ENCODE measurements around the gene POLR2L. TPM values are rescaled to one million over a fixed set of nuclear protein-coding genes. Genes with fewer than 3 reads are reported as not detected.

Gene POLR2L
- total RNA-seq, 1 experiment from 2014 or later = 107 TPM

DNA sequence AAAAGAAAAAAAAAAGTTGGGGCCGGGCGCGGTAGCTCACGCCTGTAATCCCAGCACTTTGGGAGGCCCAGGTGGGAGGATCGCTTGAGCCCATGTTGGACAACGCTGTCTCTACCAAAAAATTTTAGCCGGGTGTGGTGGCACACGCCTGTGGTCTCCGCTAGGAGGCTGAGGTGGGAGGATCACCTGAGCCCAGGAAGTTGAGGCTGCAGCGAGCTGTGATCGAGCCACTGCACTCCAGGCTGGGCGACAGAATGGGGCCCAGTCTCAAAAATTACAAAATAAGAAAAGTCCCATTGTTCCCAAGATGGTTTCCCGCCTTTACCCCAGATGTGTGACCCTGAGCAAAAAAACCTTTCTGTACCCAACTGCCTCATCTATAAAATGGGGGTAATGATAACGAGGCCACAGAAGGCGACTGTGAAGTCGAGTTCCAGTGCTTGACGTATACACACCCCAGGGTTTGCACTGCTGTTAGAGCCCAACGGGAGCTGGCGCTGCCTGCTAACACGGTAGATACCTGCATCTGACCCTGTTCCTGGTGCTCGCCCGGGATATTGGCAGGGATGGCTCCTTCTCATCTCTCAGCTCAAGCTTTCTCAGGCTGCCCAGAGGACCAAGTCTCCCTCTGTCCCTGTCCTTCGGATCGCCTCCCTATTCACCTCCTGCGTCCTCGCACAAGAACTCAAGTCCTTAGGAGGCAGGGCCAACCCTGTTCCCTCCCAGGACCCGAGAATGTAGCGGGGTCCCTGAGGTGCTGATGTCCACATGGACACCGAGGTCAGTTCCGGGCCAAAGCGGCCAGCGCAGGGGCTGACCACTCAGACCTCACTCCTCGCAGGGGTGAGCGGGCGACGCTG, 33.7 kb downstream of the POLR2L start:
- BruUV-seq (replicated peaks) = TSS peak; percentile 73
- intact Hi-C loops (cut with micrococcal nuclease; ENCODE audit: unreplicated experiment) = no loop called here
- Mint-ChIP-seq H3K9me3 (ENCODE audit: low read depth, unreplicated experiment) (no peaks in the 10 kb centered on the region), H3K4me3 (ENCODE audit: low read depth, unreplicated experiment) (peak overlapping the region; percentile 94), H3K4me1 (ENCODE audit: low read depth, unreplicated experiment) (peaks cover 25% of the 10 kb centered on the region), H3K27me3 (ENCODE audit: unreplicated experiment) (no peaks in the 10 kb centered on the region), H3K36me3 (ENCODE audit: insufficient read depth, unreplicated experiment) (peaks cover 92% of the 10 kb centered on the region), H3K27ac (ENCODE audit: unreplicated experiment) (peak overlapping the region; percentile 88)
- CTCF ChIA-PET = interaction anchor here (0.9 to 1.2 kb wide), 2 partner anchors 10 to 19 kb away, joined by 3 read pairs; partner anchors contain the start of genes CRACR2B and PNPLA2
- TF ChIP-seq, protein P1, sequence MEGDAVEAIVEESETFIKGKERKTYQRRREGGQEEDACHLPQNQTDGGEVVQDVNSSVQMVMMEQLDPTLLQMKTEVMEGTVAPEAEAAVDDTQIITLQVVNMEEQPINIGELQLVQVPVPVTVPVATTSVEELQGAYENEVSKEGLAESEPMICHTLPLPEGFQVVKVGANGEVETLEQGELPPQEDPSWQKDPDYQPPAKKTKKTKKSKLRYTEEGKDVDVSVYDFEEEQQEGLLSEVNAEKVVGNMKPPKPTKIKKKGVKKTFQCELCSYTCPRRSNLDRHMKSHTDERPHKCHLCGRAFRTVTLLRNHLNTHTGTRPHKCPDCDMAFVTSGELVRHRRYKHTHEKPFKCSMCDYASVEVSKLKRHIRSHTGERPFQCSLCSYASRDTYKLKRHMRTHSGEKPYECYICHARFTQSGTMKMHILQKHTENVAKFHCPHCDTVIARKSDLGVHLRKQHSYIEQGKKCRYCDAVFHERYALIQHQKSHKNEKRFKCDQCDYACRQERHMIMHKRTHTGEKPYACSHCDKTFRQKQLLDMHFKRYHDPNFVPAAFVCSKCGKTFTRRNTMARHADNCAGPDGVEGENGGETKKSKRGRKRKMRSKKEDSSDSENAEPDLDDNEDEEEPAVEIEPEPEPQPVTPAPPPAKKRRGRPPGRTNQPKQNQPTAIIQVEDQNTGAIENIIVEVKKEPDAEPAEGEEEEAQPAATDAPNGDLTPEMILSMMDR (IDR thresholded peaks at IDR 0.05; ENCODE audit: unreplicated experiment) = peak; percentile 55
- no peak for DNase-seq

DNA sequence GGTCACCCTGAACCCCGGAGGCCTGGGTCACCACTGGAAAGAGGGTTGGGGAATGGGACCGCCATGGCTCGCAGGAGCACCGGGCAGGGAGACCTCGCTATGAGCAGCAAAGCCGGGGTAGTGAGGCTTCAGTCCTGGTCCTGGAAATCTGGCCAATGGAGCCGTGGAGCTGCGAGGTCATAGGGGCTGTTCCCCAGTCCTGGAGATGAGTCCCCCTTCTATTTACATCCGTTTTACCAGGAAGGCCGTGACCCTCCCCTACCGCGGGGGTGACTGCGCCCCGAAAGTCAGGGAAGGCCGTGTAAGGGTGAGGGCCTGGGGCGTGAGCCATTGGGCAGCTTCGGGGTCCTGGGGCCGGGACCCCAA, 37.7 kb downstream of the POLR2L start:
- H3K4me1 Mint-ChIP-seq (ENCODE audit: low read depth, unreplicated experiment) = peaks cover 17% of the 10 kb centered on the region
- intact Hi-C loops (cut with micrococcal nuclease; ENCODE audit: unreplicated experiment) = no loop called here
- H3K4me3 Mint-ChIP-seq (ENCODE audit: low read depth, unreplicated experiment) = peak overlapping the region; percentile 73
- no peak for DNase-seq
- CTCF ChIA-PET = interaction anchor here (2.0 kb wide), 1 partner anchor 30 kb away, joined by 5 read pairs; no protein-coding TSS in a partner anchor
- H3K36me3 Mint-ChIP-seq (ENCODE audit: insufficient read depth, unreplicated experiment) = peaks cover 81% of the 10 kb centered on the region
- H3K27me3 Mint-ChIP-seq (ENCODE audit: unreplicated experiment) = no peaks in the 10 kb centered on the region
- peak overlapping the region; percentile 36 for H3K27ac Mint-ChIP-seq (ENCODE audit: unreplicated experiment)
- TF ChIP-seq, protein P1 (IDR thresholded peaks at IDR 0.05; ENCODE audit: unreplicated experiment) = no peak
- no TSS peak for BruUV-seq (replicated peaks)
- no peaks in the 10 kb centered on the region for H3K9me3 Mint-ChIP-seq (ENCODE audit: low read depth, unreplicated experiment)

DNA sequence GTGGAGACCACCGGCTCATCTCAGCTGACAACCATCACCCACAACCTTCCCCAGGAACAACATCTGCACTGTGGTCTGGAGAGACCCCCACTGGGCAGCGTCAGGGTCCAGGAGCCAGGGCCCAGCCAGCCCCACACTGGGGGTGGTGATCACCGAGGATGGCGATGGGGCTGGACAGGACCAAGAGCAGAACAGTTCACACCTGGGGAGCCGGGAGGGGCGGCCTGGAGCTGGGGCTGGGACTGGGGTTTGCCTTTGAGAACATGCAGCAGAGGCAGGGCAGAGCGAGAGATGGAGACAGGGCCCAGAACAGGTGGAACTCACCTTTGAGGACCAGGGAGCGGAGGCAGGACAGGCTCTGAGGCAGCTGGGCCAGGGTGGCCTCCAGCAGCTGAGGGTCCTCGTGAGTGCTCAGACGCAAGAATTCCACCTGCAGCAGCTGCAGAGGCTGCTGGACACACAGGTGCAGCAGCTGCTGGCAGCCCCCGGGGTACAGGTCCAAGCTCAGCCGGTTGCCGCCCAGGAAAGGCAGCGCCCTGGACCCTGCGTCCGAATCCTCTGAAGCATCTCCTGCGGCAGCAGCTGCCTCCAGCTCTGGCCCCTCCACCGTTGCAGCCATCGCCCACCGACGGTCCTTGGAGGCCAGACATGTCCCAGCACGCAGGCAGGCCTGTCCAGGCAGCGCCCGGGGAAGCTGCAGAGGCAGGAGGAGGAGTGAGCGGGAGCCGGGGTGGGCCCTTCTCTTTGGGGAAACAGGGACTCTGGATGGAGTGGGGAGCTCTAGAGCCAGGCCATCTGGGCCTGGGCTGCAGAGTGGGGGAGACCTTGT, 38.3 kb downstream of the POLR2L start:
- peaks cover 17% of the 10 kb centered on the region for H3K4me1 Mint-ChIP-seq (ENCODE audit: low read depth, unreplicated experiment)
- no TSS peak for BruUV-seq (replicated peaks)
- peak overlapping the region; percentile 36 for H3K27ac Mint-ChIP-seq (ENCODE audit: unreplicated experiment)
- TF ChIP-seq, protein P1 (IDR thresholded peaks at IDR 0.05; ENCODE audit: unreplicated experiment) = no peak
- H3K4me3 Mint-ChIP-seq (ENCODE audit: low read depth, unreplicated experiment) = peak overlapping the region; percentile 73
- intact Hi-C loops (cut with micrococcal nuclease; ENCODE audit: unreplicated experiment) = no loop called here
- CTCF ChIA-PET = no interaction called here
- H3K27me3 Mint-ChIP-seq (ENCODE audit: unreplicated experiment) = no peaks in the 10 kb centered on the region
- H3K36me3 Mint-ChIP-seq (ENCODE audit: insufficient read depth, unreplicated experiment) = peaks cover 75% of the 10 kb centered on the region
- no peaks in the 10 kb centered on the region for H3K9me3 Mint-ChIP-seq (ENCODE audit: low read depth, unreplicated experiment)
- no peak for DNase-seq

DNA sequence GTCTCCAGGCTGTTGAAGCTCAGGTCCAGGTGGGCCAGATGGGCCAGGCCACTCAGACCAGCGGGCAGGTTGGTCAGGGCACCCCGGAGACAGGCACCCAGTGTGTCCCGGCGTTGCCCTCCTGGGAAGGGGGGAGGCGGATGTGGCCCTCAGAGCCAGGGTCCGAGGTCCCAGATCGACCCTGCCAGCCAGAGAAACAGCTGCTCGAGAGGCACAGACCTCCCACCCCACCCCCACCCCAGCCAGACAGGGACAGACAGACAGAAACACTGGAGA, 38.9 kb downstream of the POLR2L start:
- H3K9me3 Mint-ChIP-seq (ENCODE audit: low read depth, unreplicated experiment) = no peaks in the 10 kb centered on the region
- no peaks in the 10 kb centered on the region for H3K27me3 Mint-ChIP-seq (ENCODE audit: unreplicated experiment)
- CTCF ChIA-PET = no interaction called here
- TF ChIP-seq, protein P1 (IDR thresholded peaks at IDR 0.05; ENCODE audit: unreplicated experiment) = no peak
- H3K27ac Mint-ChIP-seq (ENCODE audit: unreplicated experiment) = no peak overlapping the region
- peaks cover 17% of the 10 kb centered on the region for H3K4me1 Mint-ChIP-seq (ENCODE audit: low read depth, unreplicated experiment)
- no TSS peak for BruUV-seq (replicated peaks)
- intact Hi-C loops (cut with micrococcal nuclease; ENCODE audit: unreplicated experiment) = no loop called here
- H3K4me3 Mint-ChIP-seq (ENCODE audit: low read depth, unreplicated experiment) = peak overlapping the region; percentile 73
- peaks cover 69% of the 10 kb centered on the region for H3K36me3 Mint-ChIP-seq (ENCODE audit: insufficient read depth, unreplicated experiment)
- DNase-seq = no peak
